ENCODE data around the gene MYL4.
A peak's percentile ranks its signal among the peaks of the same experiment; 100 is the strongest.

Gene MYL4

DNA sequence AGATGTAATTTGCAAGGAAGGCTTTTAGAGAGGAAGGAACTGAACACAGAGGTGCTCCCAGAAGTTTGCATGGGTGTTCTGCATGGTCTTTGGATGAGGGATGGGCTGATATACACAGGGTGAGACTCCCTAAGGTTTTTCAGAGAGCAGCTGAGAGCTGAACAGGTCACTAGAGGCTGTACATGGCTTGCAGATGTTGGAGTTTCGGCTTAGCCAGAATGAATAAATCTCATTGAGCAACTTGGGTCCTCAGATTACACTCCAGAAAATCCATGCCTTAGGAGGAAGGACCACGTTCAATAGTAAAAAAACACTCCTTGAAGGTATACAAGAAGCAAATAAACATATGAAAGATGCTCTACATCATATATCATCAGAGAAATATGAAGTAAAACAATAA, 37.0 kb downstream of the MYL4 start:
- no peak overlapping the region for H3K27ac ChIP-seq
- DNase-seq = no peak
- no peaks in the 10 kb centered on the region for H3K36me3 ChIP-seq
- no peaks in the 10 kb centered on the region for H3K9me3 ChIP-seq (ENCODE audit: severe bottlenecking)
- TF ChIP-seq CTCF (IDR thresholded peaks at IDR 0.05; ENCODE audit: low read depth, low read length) = no peak
- no peaks in the 10 kb centered on the region for H3K27me3 ChIP-seq (ENCODE audit: insufficient read depth, low read depth, severe bottlenecking)
- no peak overlapping the region for H3K4me3 ChIP-seq (ENCODE audit: low read depth, low read length)

- Histone ChIP-seq H3K36me3 (no peaks in the 10 kb centered on the region), H3K4me3 (ENCODE audit: low read depth, low read length) (no peak overlapping the region), H3K27me3 (ENCODE audit: insufficient read depth, low read depth, severe bottlenecking) (no peaks in the 10 kb centered on the region), H3K27ac (no peak overlapping the region), H3K9me3 (ENCODE audit: severe bottlenecking) (no peaks in the 10 kb centered on the region)
- DNase-seq = no peak
- no peak for TF ChIP-seq CTCF (IDR thresholded peaks at IDR 0.05; ENCODE audit: low read depth, low read length)
These were observed 41.7 kb downstream of the MYL4 start for GRCh38 chr17:47250855-47251254.

DNA sequence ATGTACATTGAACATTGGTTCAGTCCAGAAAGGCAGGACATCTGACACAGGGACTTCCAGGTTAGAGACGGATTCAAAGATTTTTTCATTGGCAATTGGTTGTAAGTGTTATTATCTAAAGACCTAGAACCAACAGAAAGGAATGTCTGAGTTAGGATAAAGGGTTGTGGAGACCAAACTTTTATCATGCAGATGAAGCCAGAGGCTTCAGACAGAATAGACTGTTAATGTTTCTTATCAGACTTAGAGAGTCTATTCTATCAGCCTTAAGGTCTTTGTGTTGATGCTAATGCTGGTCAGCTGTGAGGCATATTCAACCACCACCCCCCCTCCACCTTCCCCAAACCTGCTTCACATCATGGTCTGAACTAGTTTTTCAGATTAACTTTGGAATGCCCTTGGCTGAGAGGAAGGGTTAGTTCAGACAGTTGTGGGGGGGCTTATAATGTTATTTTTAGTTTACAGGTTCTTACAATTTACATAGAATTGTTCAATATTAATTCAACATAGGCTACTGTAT, 42.3 kb downstream of the MYL4 start:
- Histone ChIP-seq H3K27ac (no peak overlapping the region), H3K27me3 (ENCODE audit: insufficient read depth, low read depth, severe bottlenecking) (no peaks in the 10 kb centered on the region), H3K36me3 (no peaks in the 10 kb centered on the region), H3K4me3 (ENCODE audit: low read depth, low read length) (no peak overlapping the region), H3K9me3 (ENCODE audit: severe bottlenecking) (no peaks in the 10 kb centered on the region)
- no peak for DNase-seq
- TF ChIP-seq CTCF (IDR thresholded peaks at IDR 0.05; ENCODE audit: low read depth, low read length) = no peak

DNA sequence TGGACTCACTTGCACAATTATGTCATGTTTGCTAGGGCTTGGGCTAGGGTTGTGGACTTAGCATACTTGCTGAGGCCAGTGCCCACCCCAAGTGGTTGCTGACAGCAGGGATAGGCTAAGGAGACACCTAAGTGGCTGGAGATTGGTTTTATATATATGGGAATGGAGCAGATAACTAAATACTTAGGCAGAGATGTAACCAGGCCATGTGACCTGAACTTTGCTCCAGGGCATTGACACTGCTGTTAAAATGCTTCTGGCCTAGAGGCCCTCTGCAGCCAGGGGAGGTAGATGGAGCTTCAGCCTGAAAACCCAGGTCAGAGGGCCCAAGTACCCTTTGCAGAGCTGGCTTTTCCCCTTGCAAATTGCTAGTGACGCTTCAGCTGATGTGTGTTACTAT, 43.1 kb downstream of the MYL4 start:
- no peak for TF ChIP-seq CTCF (IDR thresholded peaks at IDR 0.05; ENCODE audit: low read depth, low read length)
- no peak overlapping the region for H3K4me3 ChIP-seq (ENCODE audit: low read depth, low read length)
- H3K9me3 ChIP-seq (ENCODE audit: severe bottlenecking) = no peaks in the 10 kb centered on the region
- no peak for DNase-seq
- H3K27ac ChIP-seq = no peak overlapping the region
- no peaks in the 10 kb centered on the region for H3K27me3 ChIP-seq (ENCODE audit: insufficient read depth, low read depth, severe bottlenecking)
- no peaks in the 10 kb centered on the region for H3K36me3 ChIP-seq

- H3K4me3 ChIP-seq (ENCODE audit: low read depth, low read length) = peak overlapping the region; percentile 48
- H3K9me3 ChIP-seq (ENCODE audit: severe bottlenecking) = no peaks in the 10 kb centered on the region
- H3K27ac ChIP-seq = no peak overlapping the region
- no peak for TF ChIP-seq CTCF (IDR thresholded peaks at IDR 0.05; ENCODE audit: low read depth, low read length)
- no peaks in the 10 kb centered on the region for H3K36me3 ChIP-seq
- no peak for DNase-seq
- no peaks in the 10 kb centered on the region for H3K27me3 ChIP-seq (ENCODE audit: insufficient read depth, low read depth, severe bottlenecking)
These were observed 43.8 kb downstream of the MYL4 start for GRCh38 chr17:47252766-47253512.

Measured in WERI-Rb-1 (cell line).